CD4-positive, alpha-beta T cell treated with Interleukin-17A for 1 hour (primary cell): ENCODE data around the gene PAPPA.

Source experiments
- DNase-seq: peaks from one replicate; pipeline ENCODE4 v3.0.0-alpha.2; 2020

PAPPA gene

GRCh38 chr9:116430849-116431248, 277.3 kb downstream of the PAPPA start:
- no peak for DNase-seq

DNA sequence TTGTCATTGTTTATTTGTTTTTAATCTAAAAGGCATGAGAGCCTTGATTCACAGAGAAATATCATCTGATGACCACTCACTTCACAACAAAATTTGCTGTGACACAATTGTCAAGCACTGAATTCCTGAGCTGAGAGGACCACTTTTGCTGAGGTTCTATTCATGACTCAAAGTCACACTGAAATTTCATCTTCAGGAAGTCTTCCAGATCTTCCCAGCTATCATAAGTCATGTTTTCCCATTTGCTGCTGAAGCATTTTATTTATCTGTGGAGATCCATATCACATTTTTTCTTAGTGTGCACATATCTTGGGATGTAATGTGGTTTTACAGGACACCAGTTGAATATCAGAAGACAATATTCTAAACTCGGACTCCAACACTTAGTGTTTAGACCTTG, 278.5 kb downstream of the PAPPA start:
- DNase-seq, result no peak

- no peak for DNase-seq
Observed at GRCh38 chr9:116434314-116434713, 280.7 kb downstream of the PAPPA start.

DNA sequence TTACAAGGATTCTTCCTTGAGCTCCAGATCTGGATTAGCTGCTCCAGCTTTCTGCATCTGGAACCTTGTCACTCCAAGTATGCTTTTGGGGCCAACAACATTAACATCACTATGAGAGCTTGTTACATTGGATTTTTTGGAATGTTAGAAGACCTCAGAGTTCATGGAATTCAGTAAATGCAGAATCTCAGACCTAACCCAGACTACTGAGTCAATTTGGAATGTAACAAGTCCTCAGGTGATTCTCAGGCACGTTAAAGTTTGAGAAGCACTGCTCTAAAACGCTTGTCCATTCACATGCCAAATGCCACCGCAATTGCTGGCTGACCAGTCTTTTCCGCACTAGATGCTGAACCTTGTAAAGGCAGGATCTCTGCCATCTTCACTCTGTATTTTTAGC, 282.1 kb downstream of the PAPPA start:
- no peak for DNase-seq

DNA sequence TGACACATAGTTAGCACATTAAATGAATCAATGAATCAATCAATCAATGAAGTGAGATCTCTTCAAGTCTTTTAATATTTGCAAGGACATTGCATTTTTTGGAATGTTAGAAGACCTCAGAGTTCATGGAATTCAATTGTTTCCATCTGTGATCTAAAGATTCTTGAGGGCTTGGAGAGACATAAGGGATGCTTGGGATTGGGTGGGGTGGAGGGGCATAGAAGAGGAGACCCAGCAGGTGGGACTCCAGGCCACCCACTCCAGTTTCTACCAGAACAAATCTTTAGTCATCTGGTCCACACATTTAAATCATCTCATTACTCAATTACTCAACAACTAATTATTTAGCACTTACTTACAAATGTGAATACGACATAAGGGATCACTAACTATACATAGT, 282.5 kb downstream of the PAPPA start:
- DNase-seq, result no peak

- DNase-seq, result no peak
Observed at GRCh38 chr9:116437411-116438370, 284.1 kb downstream of the PAPPA start.

DNA sequence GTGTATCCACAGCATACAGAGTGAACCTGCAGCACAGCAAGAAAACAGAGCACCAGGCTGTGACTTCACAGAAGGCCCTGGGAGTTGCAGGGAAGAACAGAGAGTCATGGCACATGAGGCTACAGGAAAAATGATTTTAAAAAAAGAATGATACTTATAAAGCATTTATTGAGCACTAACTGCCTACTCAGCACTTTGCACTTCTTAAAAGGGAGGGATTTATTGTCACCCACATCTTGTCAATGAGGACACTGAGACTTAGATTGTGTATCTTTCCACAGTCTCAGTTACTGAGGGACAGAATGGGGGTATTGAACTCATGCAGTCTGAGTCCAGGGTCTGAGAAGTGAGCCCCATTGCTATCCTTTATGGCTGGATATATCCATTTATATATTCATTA, 288.9 kb downstream of the PAPPA start:
- no peak for DNase-seq

- no peak for DNase-seq
Observed at GRCh38 chr9:116447934-116448333, 294.3 kb downstream of the PAPPA start.

DNA sequence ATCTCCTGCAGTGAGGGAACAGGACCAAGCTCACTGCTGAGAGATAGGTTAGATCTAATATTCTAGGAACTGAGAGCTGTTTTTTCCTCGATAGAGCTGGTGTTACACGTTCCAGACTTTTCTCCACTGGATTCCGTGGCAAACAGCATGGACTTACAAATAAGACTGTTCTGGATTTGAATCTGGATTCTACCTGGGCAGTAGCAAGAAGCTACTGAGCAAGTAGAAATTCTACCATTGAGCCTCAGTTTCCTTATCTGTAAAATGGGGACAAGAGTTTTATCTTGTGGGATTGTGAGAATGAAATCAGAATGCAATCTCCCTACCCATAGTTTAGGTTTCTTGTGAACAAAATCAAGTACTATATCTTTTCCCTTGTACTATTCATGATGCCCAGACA, 294.8 kb downstream of the PAPPA start:
- DNase-seq, result no peak

DNA sequence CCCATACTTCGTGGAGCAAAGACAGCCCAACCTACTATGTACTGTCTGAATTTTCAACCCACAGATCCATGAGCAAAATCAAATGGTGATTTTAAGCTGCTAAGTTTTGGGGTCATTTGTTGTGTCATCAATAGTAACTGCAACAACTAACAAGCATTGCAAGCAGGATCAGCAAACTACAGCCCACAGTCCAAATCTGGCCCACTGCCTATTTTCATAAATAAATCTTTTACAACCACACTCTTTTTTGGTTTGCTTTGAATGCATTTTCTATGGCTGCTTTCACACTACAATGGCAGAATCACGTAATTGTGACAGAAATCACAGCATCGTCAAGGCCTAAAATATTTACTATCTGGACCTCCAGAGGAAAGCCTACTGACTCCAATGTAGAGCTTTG, 296.4 kb downstream of the PAPPA start:
- no peak for DNase-seq

DNA sequence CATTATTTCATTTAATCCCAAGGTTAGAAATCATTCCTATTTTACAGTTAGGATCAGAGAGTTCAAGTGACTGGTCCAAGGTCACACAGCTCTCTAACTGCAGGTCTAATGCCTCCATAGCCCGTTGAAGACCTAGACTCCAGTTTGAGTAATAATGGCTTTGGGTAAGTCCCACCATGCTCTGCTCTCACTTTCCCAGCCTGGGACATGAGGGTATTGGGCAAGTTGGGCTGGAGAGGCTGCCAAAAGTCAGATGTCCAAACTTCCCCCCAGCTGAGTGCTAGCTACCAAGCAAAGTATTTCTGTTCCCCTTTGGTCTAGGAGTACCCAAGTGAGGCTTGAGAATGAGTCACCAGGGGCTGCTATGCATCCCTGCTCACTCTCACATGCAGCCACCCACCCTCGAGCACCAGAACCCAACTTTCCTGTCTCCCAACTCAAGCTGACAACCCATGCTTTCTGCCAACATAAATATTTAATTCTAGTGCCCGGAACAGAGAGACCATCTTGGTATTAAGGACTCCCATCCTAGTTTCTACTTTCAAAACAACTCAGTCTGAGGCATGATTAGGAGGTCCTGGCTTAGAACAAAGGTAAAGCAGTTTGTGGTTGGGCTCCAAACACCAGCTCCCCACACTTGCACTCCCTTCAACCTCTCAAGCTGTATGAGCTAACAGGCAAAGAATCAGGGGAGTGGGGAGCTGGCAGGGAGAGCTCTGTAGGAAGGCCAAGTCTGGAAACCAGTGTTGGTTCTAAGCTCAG, 297.0 kb downstream of the PAPPA start:
- DNase-seq, result no peak

GRCh38 chr9:116451500-116452115, 298.0 kb downstream of the PAPPA start:
- no peak for DNase-seq
